ENCODE results near the gene RFFL.

The RFFL gene

DNA sequence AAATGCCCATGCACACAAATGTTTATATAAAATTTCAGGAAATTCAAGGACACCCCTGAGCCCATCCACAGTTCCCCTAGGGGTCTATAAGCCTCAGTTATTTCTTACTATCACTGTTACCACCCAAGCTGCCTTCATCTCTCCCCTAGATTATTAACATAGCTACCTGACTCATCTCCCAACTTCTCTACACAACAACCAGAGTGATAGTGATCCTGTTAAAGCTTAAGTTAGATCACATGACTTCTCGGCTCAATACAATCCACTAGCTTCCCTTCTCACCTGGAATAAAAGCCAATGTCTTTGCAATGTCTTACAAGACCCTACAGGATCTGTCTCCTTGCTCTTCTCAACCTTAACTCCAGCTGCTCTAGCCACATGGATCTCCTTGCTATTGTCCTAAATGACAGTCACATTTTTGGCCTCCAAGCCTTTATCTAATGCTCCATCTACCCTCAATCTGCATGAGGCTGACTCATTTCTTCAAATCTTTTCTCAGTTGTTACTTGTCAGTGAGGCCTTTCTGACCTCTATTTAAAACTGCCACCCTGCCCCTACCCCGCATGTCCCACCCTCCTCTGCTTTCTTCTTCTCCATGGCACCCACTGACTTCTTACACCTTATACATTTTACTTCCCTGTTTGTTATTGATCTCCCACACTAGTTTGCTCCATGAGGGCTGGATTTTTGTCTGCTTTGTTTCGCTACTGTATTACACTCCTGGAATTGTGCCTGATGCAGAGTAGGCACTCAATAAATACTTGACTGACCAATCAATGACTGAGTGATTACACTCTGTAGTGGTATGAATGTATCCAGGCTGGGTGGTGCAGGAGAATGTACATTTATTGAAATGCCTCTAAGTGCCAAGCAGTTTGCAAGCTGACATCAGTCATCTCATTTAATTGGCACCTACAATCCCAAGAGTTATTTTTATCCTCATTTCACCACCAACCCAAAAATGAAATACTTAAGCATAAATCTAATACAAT, 88.4 kb downstream of the RFFL start:
- no peak for DNase-seq (ENCODE audit: low read depth in 2 of 2)

DNA sequence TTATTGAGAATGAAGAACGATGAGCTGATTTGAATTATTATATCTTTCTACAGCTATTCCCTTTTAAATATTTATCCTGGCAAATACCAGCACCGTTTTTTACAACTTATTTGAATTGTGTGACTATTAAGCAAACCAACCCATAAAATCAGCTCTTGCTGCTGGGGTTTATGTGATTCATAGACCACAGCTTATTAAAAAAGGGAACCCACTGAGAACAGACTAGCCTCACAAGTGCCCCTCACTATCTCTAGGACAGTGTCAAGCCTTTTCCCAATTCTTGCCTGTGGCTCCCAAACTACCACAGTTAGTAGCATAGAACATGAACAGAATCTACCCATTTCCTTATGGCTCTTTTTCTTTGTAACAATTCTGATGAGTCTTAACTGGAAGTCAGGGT, 89.3 kb downstream of the RFFL start:
- no peak for DNase-seq (ENCODE audit: low read depth in 2 of 2)

DNA sequence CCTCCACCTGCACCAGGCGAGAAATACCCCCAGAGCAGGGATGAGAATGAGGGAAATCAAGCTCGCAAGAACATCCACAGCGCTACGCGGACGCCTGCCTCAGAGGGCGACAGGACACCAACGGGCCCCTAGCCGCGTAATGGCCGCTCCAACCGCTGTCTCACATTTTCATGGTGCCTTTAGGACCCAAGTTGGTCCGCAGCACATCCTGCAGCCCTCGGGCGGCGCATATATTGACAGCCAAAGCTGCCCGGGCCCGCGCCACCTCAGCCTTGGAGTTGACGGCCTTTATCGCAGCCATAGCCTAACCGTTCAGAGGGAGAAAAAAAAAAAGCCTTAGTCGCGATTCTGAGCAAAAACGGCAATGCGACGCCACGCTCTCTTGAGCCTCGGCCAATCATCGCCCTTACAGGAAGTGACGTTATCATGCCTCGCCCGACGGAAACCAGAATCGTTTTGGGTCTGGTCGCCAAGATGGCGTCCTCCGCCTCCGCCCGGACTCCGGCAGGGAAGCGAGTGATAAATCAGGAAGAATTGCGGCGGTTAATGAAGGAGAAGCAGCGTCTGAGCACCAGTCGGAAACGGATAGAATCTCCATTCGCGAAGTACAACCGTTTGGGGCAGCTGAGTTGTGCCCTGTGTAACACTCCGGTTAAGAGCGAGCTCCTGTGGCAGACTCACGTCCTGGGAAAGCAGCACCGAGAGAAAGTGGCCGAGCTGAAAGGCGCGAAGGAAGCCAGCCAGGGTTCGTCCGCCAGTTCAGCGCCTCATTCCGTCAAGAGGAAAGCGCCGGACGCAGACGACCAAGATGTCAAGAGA, 102.2 kb downstream of the RFFL start, which contains the start of the genes CCT6B and ZNF830:
Gene CCT6B (minus strand): TSS at position 368 of the 819 bp plus-strand sequence. CDS start 67 bp downstream, at position 301.
Gene ZNF830 (plus strand): TSS at position 448 of the 819 bp plus-strand sequence. CDS start 27 bp downstream, at position 475.
- DNase-seq (ENCODE audit: low read depth in 2 of 2) = peak; percentile 83 to 91

DNA sequence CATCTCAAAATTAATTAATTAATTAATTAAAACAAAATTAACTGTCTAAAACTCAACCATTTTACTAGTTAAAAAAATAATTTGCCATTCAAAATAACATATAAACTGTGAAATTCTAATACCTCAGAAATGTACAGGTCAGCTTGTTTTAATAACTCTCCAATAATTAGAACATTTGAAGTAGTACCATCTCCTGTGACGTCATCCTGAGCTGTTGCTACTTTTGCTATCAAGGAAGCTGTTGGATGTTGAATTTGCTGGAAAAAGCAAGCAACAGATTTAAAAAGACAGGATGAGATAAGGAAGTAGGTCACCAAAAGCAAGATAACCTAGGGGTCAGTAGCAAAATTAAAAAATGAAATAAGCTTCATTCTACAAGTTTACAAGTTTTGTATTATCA, 105.1 kb downstream of the RFFL start:
- DNase-seq (ENCODE audit: low read depth in 2 of 2) = no peak

Data from stimulated activated CD8-positive, alpha-beta memory T cell treated with anti-CD3 and anti-CD28 coated beads, Interleukin-7, amount 100 ng/mL, for 4 hours (primary cell).